ENCODE results near the gene SELENOM. TPM values are rescaled to one million over a fixed set of nuclear protein-coding genes. Genes with fewer than 3 reads are reported as not detected.

SELENOM gene
- total and polyA plus RNA-seq, 2 of the 8 experiments (the other 6 are each of a cell fraction or from before 2014, with no cell fraction given): 22.7 to 40.0 TPM

GRCh38 chr22:31094741-31095140 is 12.6 kb downstream of the SELENOM start:
- ChIA-PET POLR2A (ENCODE audit: partially characterized antibody) (interaction anchor here (1.2 to 5.1 kb wide), 3 partner anchors 9 to 126 kb away, joined by 4 to 57 read pairs (median 18); partner anchors contain the start of genes MORC2 and TUG1), CTCF (ENCODE audit: partially characterized antibody) (interaction anchor here (0.8 to 16.8 kb wide), 10 partner anchors 10 to 178 kb away, joined by 3 to 207 read pairs (median 4); partner anchors contain the start of genes SELENOM and SMTN)
- Histone ChIP-seq H3K4ac (replicated peaks; ENCODE audit: insufficient read length, low read depth, low read length) (no peak overlapping the region), H3K9me3 (ENCODE audit: insufficient read depth in 2 of 2, low read depth in 1 of 2, low read length in 1 of 2) (no peaks in the 10 kb centered on the region), H3K4me3 (ENCODE audit: extremely low read depth in 1 of 4, insufficient read depth in 2 of 4, low read depth in 3 of 4, low read length in 4 of 4) (no peak overlapping the region), H3K4me2 (ENCODE audit: insufficient read depth in 1 of 2, low read depth in 2 of 2, low read length in 2 of 2) (no peak overlapping the region), H2BK20ac (ENCODE audit: low read length) (no peak overlapping the region), H2BK12ac (ENCODE audit: low read depth, low read length) (no peak overlapping the region), H3K23me2 (ENCODE audit: low read depth, low read length) (peaks cover 4% of the 10 kb centered on the region; the same call in 1 of the 2 replicates), H2BK120ac (replicated peaks; ENCODE audit: low read depth, low read length) (no peak overlapping the region), H3K9ac (replicated peaks in 1 of 4; ENCODE audit: extremely low read depth in 1 of 4, low read depth in 3 of 4, low read length in 3 of 4) (no peak overlapping the region), H3K23ac (ENCODE audit: insufficient read length) (no peak overlapping the region), H2AK5ac (ENCODE audit: low read depth, low read length) (no peak overlapping the region), H4K91ac (replicated peaks; ENCODE audit: insufficient read length, low read length) (no peak overlapping the region), H4K20me1 (replicated peaks in 1 of 2; ENCODE audit: control insufficient read depth in 1 of 2, insufficient read depth in 2 of 2, low read length in 2 of 2) (no peaks in the 10 kb centered on the region), H4K5ac (ENCODE audit: insufficient read length, low read depth, low read length) (no peak overlapping the region), H3K79me1 (ENCODE audit: low read depth, low read length) (no peaks in the 10 kb centered on the region), H3K18ac (ENCODE audit: extremely low read depth, low read length) (no peak overlapping the region), H3K14ac (ENCODE audit: insufficient read length) (no peak overlapping the region), H3K79me2 (ENCODE audit: control insufficient read depth in 1 of 2, insufficient read depth in 2 of 2, low read length in 2 of 2) (no peaks in the 10 kb centered on the region), H3K56ac (replicated peaks; ENCODE audit: insufficient read length, low read depth, low read length) (no peak overlapping the region), H3K4me1 (replicated peaks in 1 of 4; ENCODE audit: control insufficient read depth in 3 of 4, insufficient read depth in 4 of 4, low read length in 3 of 4) (peaks cover 5 to 23% (median 15%) of the 10 kb centered on the region in 4 experiments), H3K27ac (ENCODE audit: low read depth, low read length) (no peak overlapping the region), H2AFZ (ENCODE audit: low read length) (no peak overlapping the region), H2BK15ac (ENCODE audit: low read length) (no peak overlapping the region), H3K36me3 (ENCODE audit: control insufficient read depth in 2 of 4, insufficient read depth in 4 of 4, low read length in 3 of 4) (no peaks in the 10 kb centered on the region), H4K8ac (ENCODE audit: extremely low read depth, insufficient read depth, low read length) (no peak overlapping the region), H3K27me3 (replicated peaks in 1 of 4; ENCODE audit: control insufficient read depth in 3 of 4, extremely low read depth in 1 of 4, insufficient read depth in 3 of 4, low read length in 3 of 4) (no peaks in the 10 kb centered on the region), H2BK5ac (ENCODE audit: low read depth, low read length) (no peak overlapping the region)
- 95% methylated on average over 7 of the region's 7 CpGs; no CpG with 5 or more reads in 1 of the 2 experiments for WGBS, 2 experiments (ENCODE audit: extremely low coverage in 1 of 2, insufficient coverage in 1 of 2, insufficient read length in 1 of 2, insufficient replicate concordance in 2 of 2, low coverage in 1 of 2, low lambda C conversion rate in 2 of 2, missing lambda C conversion rate in 1 of 2)
- FAIRE-seq: no peak
- no peak for DNase-seq (ENCODE audit: low read depth in 1 of 2, low spot score in 2 of 2)
- TF ChIP-seq CTCF (IDR thresholded peaks at IDR 0.05; ENCODE audit: control extremely low read depth in 1 of 3, insufficient read depth in 1 of 3, low read depth in 1 of 3, low read length in 3 of 3) (no peak), RXRA (IDR thresholded peaks at IDR 0.05; ENCODE audit: insufficient read depth, low read depth, low read length) (no peak), EP300 (IDR thresholded peaks at IDR 0.05; ENCODE audit: borderline replicate concordance in 1 of 2, low read depth in 2 of 2, low read length in 2 of 2) (no peak), SRF (IDR thresholded peaks at IDR 0.05; ENCODE audit: low read depth, low read length) (no peak), SUZ12 (IDR thresholded peaks at IDR 0.05; ENCODE audit: low read length) (no peak), TAF7 (optimal IDR thresholded peaks at IDR 0.05; ENCODE audit: borderline replicate concordance, low read depth, low read length) (no peak), BRCA1 (IDR thresholded peaks at IDR 0.05; ENCODE audit: low read depth, low read length) (no peak), GTF2F1 (IDR thresholded peaks at IDR 0.05; ENCODE audit: borderline replicate concordance, low read depth, low read length) (no peak), KDM5A (IDR thresholded peaks at IDR 0.05; ENCODE audit: low read length) (no peak), SAP30 (IDR thresholded peaks at IDR 0.05; ENCODE audit: insufficient read depth, insufficient replicate concordance, low read length) (no peak)
